HUES48 (cell line): Measurements from ENCODE around the gene UBR4.

ENCODE experiments used
- H3K27ac ChIP-seq: one replicate; pipeline ENCODE4 v1.7.0; 2013; ENCODE audit warnings: low read depth, low read length, inconsistent platforms
- H3K27me3 ChIP-seq: 2 replicates; pipeline ENCODE4 v1.6.1; 2013; ENCODE audit warnings: mild to moderate bottlenecking, low read length; ENCODE audit not compliant: control insufficient read depth, insufficient read depth
- H3K36me3 ChIP-seq: 2 replicates; pipeline ENCODE4 v1.6.1; 2013; ENCODE audit warnings: low read length; ENCODE audit not compliant: control insufficient read depth, insufficient read depth
- H3K4me1 ChIP-seq: 2 replicates; pipeline ENCODE4 v1.6.1; 2013; ENCODE audit warnings: mild to moderate bottlenecking, low read length; ENCODE audit not compliant: control insufficient read depth, insufficient read depth
- H3K4me3 ChIP-seq: 2 replicates; pipeline ENCODE4 v1.5.1; 2013; ENCODE audit warnings: mild to moderate bottlenecking, low read depth, low read length
- H3K9ac ChIP-seq: 2 replicates; pipeline ENCODE4 v1.6.1; 2013; ENCODE audit warnings: mild to moderate bottlenecking, low read depth, low read length, moderate library complexity
- H3K9me3 ChIP-seq: 2 replicates; pipeline ENCODE4 v1.6.1; 2013; ENCODE audit warnings: low read length; ENCODE audit not compliant: control insufficient read depth, insufficient read depth

The UBR4 gene

DNA sequence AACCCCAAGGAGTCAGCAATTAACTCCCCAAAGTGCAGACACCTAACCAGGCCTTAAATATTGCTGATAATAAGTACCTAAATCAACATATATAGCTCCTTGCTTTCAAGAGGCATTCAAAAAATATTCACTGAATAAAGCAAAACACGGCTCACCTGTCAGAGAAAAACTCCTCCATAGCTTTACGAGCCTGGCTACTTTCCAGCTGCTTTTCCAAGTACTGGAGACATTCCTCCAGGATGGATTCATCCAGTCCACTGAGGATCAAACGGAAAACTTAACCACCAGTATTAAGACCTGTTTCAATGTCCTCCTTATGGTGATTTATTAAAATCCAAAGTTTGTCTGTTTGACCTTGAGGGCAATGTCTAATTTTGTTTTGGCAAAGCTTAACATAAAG, 44.6 kb downstream of the UBR4 start:
- Histone ChIP-seq H3K36me3 (peaks cover 99% of the 10 kb centered on the region), H3K27me3 (no peaks in the 10 kb centered on the region), H3K4me3 (no peak overlapping the region), H3K9ac (no peak overlapping the region), H3K27ac (no peak overlapping the region), H3K9me3 (no peaks in the 10 kb centered on the region), H3K4me1 (no peaks in the 10 kb centered on the region)

DNA sequence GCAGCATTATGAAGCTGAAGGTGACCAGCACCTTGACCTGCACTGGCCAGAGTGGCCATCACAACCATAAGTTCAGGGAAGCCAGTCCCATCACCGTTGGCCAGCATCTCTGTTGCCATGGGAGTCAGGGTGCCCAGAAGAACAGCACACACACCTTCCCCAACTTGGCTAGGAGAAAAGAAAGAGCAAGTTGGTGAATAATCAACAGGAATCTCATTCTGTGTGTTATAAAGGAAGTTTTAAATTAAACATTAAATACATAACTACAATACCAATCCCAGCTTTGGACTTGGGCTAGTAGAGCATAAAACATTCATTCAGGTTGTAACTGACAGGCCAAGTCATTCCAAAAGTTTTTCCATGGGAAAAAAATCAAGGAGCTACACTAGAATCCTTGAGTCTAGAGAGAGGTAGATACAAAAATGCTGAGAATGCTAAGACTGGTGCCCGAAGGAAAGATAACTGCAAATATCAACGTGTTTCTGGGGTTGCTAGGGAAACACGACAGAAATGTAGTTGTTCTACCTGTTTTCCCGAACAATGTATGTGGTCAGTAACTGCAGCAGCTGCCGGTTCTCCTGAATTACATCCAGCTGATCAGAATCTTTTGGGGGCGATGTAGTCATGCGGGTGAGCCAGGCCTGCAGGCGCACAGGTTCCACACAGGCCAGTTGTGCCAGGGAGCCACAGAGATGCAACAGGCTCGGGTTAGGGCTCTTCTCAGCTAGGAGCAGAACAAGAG, 45.6 kb downstream of the UBR4 start:
- Histone ChIP-seq H3K9me3 (no peaks in the 10 kb centered on the region), H3K36me3 (peaks cover 99% of the 10 kb centered on the region), H3K9ac (no peak overlapping the region), H3K27ac (no peak overlapping the region), H3K4me1 (no peaks in the 10 kb centered on the region), H3K27me3 (no peaks in the 10 kb centered on the region), H3K4me3 (no peak overlapping the region)

DNA sequence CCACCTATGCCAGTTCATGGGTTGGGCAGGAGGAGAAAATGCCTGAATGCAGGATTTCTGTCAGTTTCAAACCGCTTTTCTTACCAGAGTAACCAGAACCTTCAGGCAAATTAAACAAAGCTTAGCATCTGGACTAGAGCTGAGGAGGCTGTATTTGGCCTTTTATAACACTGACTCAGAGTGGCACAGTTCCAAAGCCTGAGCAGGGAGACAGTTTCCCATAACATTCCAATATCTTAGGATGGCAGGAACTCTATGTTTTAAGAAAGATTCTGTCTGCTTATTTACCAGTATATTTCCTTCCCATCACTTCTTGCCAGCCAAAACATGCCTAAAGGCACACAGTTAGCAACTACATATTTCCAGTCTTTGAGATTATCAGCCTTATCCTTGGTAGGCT, 46.8 kb downstream of the UBR4 start:
- peaks cover 100% of the 10 kb centered on the region for H3K36me3 ChIP-seq
- no peaks in the 10 kb centered on the region for H3K27me3 ChIP-seq
- no peaks in the 10 kb centered on the region for H3K4me1 ChIP-seq
- H3K27ac ChIP-seq: no peak overlapping the region
- H3K9me3 ChIP-seq: no peaks in the 10 kb centered on the region
- H3K4me3 ChIP-seq: no peak overlapping the region
- no peak overlapping the region for H3K9ac ChIP-seq

DNA sequence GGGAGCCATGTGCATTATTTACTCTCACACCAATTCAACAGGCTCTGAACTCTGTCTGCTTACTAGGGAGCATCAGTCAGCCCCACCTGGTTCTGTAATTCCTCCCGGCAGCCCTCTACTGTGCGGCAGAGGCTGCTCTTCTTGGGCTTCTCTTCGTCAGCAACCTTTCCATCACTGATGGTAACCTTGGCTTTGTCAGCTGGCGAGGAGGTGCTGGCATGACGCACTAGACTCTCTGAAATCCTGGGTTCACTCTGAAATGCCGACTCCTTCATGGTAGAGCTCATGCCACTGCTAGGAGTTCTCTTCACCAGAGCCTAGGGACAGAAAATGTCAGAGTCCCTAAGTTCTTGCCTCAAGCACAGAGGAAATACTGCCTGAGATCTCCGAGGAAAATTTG, 49.2 kb downstream of the UBR4 start:
- H3K36me3 ChIP-seq: peaks cover 100% of the 10 kb centered on the region
- no peaks in the 10 kb centered on the region for H3K4me1 ChIP-seq
- H3K4me3 ChIP-seq: no peak overlapping the region

DNA sequence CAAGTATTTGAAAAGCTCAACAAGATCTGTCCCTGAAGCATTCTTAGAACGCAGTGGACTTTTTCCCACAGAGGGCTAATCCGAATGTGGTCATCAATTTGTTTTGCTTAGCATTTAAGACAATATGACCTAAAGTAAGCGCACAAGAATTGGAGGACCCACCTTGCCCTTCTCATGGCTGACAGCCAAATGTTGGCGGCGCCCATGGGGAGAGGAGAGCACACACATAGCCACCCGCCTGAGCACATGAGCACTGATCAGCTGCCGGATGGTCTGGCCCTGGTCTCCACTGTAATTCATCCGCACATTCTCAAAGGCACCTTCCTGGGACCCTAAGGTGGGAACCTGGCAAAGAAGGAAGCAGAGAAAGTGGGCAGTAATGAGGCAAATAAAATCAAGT, 52.4 kb downstream of the UBR4 start:
- Histone ChIP-seq H3K9me3 (no peaks in the 10 kb centered on the region), H3K27me3 (no peaks in the 10 kb centered on the region), H3K4me3 (no peak overlapping the region), H3K27ac (no peak overlapping the region), H3K4me1 (no peaks in the 10 kb centered on the region), H3K9ac (no peak overlapping the region), H3K36me3 (peaks cover 100% of the 10 kb centered on the region)

More for the DNA sequence above, 49.2 kb downstream of the UBR4 start:
- no peaks in the 10 kb centered on the region for H3K9me3 ChIP-seq
- no peak overlapping the region for H3K27ac ChIP-seq
- no peak overlapping the region for H3K9ac ChIP-seq
- no peaks in the 10 kb centered on the region for H3K27me3 ChIP-seq

DNA sequence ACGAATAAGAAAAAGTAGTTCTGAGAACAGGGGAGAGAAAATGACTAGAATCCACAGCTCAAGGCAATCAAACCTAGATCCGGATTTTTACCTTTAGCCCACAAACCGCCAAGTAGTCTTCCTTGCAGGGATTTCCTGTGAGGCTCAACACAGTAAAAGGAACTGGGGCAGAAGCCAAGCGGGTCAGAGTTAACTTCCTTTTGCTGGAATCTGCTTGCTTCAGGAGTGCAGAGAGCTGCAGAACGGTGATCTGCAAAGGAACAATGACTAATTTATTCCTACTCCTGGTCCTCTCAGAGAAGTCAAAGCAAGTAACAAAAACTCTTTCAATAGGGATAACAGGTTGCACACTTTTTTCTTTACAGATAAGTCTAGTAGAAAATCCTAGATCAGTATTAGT, 53.4 kb downstream of the UBR4 start:
- H3K36me3 ChIP-seq: peaks cover 100% of the 10 kb centered on the region
- no peak overlapping the region for H3K27ac ChIP-seq
- no peak overlapping the region for H3K4me3 ChIP-seq
- no peaks in the 10 kb centered on the region for H3K4me1 ChIP-seq
- no peaks in the 10 kb centered on the region for H3K9me3 ChIP-seq
- H3K9ac ChIP-seq: no peak overlapping the region
- H3K27me3 ChIP-seq: no peaks in the 10 kb centered on the region

DNA sequence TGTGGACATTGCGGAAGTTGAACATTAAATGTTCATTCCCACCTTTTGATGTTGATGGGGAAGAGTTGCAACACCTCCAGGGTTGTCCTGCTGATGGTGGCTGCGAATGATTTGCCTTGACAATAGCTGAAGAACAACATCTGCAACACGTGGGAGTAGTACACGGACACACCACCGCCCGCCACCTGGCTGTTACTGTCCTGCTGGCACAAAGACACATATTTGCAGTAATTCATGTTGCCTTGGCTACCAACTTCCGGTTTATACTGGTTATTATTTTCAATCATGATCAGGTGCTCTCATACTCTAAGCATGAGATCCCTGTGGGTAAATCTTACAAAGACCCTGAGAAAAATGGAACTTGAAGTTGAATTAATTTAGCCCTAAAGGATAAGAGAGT, 55.2 kb downstream of the UBR4 start:
- Histone ChIP-seq H3K27me3 (no peaks in the 10 kb centered on the region), H3K4me3 (no peak overlapping the region), H3K9me3 (no peaks in the 10 kb centered on the region), H3K9ac (no peak overlapping the region), H3K4me1 (no peaks in the 10 kb centered on the region), H3K27ac (no peak overlapping the region), H3K36me3 (peaks cover 100% of the 10 kb centered on the region)

DNA sequence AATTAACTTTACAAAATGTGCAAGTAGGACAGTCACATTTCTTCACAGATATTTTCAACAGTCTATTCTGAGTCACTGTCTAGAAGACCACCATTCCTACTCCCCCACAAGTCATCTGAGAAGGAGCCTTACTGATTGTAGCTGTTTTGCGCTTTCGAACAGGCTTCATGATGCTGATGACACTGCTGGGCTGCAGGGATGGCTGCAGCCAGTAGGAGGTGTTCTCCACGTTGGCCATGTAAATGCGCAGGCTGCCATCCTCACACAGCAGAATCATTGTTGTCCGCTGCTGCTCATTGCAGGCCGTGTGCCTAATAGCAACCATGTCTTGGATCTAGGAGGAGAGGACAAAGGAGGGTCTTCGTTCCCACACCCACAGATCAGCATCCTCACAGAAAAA, 56.9 kb downstream of the UBR4 start:
- H3K4me1 ChIP-seq: no peaks in the 10 kb centered on the region
- no peaks in the 10 kb centered on the region for H3K9me3 ChIP-seq
- H3K9ac ChIP-seq: no peak overlapping the region
- H3K27ac ChIP-seq: no peak overlapping the region
- no peak overlapping the region for H3K4me3 ChIP-seq
- H3K27me3 ChIP-seq: no peaks in the 10 kb centered on the region
- H3K36me3 ChIP-seq: peaks cover 100% of the 10 kb centered on the region

DNA sequence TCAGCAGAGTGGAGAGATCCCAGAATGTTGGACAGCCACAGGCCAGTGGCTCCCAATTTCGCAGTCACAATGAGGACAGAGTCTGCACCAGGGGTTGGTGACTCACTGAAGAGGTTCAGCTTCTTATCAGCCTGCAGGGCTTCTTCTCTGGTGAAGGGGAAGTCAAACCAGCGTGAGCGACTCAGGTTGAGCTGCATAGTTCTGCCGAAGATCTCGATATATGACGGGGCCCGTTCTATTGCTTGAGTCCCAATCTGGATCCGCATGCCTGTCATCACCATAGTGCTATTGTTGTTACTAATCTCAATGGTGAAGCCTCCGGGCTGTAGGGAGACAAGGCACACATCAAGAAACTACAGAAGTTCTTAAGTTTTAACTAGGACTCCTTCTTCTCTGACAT, 58.5 kb downstream of the UBR4 start:
- no peaks in the 10 kb centered on the region for H3K9me3 ChIP-seq
- H3K4me1 ChIP-seq: no peaks in the 10 kb centered on the region
- H3K27me3 ChIP-seq: no peaks in the 10 kb centered on the region
- H3K4me3 ChIP-seq: no peak overlapping the region
- peaks cover 100% of the 10 kb centered on the region for H3K36me3 ChIP-seq
- H3K27ac ChIP-seq: no peak overlapping the region
- no peak overlapping the region for H3K9ac ChIP-seq

DNA sequence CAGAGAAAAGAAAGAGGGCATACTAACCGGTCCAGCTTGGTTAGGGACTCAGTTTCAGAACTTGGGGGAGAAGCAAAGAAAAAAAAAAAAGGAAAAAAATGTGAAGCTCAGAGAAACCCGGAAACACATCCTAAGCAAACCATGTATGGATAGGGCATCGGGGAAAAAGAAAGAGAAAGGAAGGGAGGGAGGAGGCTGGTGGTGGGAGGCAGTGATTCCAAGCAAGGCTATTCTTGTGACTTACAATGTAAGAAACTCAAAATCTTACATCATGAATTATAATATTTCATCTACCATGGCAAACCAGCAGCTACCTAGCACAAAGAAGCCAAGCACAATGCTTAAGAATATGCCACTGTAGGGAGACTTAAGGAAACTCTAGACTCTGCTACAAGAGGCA, 60.3 kb downstream of the UBR4 start:
- no peaks in the 10 kb centered on the region for H3K4me1 ChIP-seq
- H3K4me3 ChIP-seq: no peak overlapping the region
- no peak overlapping the region for H3K27ac ChIP-seq
- no peaks in the 10 kb centered on the region for H3K27me3 ChIP-seq
- H3K9me3 ChIP-seq: no peaks in the 10 kb centered on the region
- peaks cover 100% of the 10 kb centered on the region for H3K36me3 ChIP-seq
- no peak overlapping the region for H3K9ac ChIP-seq

DNA sequence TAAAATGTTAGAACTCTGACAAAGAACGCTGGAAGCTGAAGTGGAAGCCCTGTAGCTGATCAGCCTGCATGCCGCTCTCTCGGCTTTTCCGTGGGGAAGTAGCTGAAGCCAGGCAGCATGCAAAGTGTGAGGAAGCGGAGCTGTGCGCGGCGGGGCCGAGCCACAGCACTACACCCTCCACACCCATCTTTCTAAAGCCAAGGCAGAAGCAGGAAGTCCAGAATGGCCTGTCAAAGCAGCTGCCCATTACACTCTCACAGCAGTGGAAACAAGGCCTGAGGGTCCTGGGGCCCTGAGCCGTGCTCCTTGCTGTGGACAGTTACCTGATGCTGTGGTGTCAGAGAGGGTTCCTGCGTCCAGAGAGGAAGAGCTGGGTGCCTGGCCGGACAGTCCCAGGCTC, 69.6 kb downstream of the UBR4 start:
- no peak overlapping the region for H3K4me3 ChIP-seq
- no peaks in the 10 kb centered on the region for H3K27me3 ChIP-seq
- H3K27ac ChIP-seq: peak overlapping the region; percentile 78
- H3K4me1 ChIP-seq: peaks cover 17% of the 10 kb centered on the region
- peaks cover 99% of the 10 kb centered on the region for H3K36me3 ChIP-seq
- H3K9me3 ChIP-seq: no peaks in the 10 kb centered on the region
- peak overlapping the region; percentile 0; the same call in 1 of the 2 replicates for H3K9ac ChIP-seq
